Transverse colon (tissue), 4 donors: ENCODE data around the gene ELF3.

Experiments used
- CTCF ChIP-seq, 5 experiments: fragments of 200-600 bp in 3 of 5; fragments of 450-650 bp in 2 of 5; sonication (generic) in 3 of 5; IDR thresholded peaks; 1 replicate in 2 of 5; 2 replicates in 3 of 5; pipeline ENCODE4 v1.5.1; 2016 to 2017; ENCODE audit warnings: antibody characterized with exemption in 5 of 5, inconsistent platforms in 3 of 5, mild to moderate bottlenecking in 2 of 5, moderate library complexity in 1 of 5
- POLR2A ChIP-seq: fragments of 450-650 bp; IDR thresholded peaks from one replicate; pipeline ENCODE4 v1.6.1; 2016; ENCODE audit warnings: antibody characterized with exemption, mild to moderate bottlenecking, moderate library complexity
- POLR2AphosphoS5 ChIP-seq, 3 donors: sonication (generic); formaldehyde crosslinking; IDR thresholded peaks; one replicate each; pipeline ENCODE4 v1.6.1; 2016; ENCODE audit warnings: antibody characterized with exemption in 3 of 3

DNA sequence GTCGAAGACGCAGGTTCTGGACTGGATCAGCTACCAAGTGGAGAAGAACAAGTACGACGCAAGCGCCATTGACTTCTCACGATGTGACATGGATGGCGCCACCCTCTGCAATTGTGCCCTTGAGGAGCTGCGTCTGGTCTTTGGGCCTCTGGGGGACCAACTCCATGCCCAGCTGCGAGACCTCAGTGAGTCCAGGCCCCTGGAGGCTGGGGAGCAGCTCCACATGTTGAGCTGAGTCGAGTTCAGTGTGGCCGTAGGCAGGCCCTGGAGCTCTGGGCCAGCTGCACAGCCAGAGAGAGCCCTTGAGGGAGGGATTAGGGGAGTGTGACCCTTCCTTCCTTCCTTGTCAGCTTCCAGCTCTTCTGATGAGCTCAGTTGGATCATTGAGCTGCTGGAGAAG, 1.6 kb downstream of the ELF3 start:
- TF ChIP-seq CTCF (IDR thresholded peaks at IDR 0.05): no peak
- TF ChIP-seq POLR2AphosphoS5 (IDR thresholded peaks at IDR 0.05): peak; percentile 45 to 80 (median 63)
- no peak for TF ChIP-seq POLR2A
